NCI-H510A (cell line): Measurements from ENCODE around the gene TP53I13.

Experiments used
- DNase-seq: peaks from one replicate; lab custom pipeline; 2025; lab: John Stamatoyannopoulos, UW

The TP53I13 gene

DNA sequence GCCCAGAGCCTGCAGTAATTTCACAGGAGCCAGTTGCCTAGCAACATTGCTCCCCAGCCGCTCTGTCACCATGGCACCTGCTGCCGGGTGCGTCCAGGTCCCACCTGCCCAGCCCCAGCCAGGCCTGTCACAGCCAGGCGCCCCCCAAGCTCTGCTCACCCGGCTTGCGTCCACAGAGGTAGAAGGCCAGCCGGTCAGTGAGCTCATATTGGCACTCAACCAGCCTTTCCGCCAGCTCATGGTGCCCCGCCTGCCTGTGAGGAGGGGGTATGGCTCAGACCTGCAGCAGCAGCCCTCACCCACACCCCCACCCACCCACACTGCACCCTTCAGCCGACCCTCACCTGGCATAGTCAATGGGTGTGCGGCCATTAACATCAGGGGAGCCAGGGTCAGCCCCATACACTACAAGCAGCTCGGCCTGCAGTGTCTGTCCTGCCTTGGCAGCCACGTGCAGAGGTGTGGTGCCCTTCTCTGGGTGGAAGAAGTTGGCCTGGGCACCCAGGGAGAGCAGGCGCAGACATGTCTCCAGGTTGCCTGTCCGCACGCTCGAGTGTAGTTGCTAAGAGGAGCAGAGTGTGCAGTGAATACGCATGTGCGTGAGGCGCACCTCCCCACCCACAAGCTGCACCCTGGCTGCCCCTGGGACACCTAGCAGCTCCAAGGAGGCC lies 13.2 kb downstream of the TP53I13 start:
- DNase-seq, result no peak

DNA sequence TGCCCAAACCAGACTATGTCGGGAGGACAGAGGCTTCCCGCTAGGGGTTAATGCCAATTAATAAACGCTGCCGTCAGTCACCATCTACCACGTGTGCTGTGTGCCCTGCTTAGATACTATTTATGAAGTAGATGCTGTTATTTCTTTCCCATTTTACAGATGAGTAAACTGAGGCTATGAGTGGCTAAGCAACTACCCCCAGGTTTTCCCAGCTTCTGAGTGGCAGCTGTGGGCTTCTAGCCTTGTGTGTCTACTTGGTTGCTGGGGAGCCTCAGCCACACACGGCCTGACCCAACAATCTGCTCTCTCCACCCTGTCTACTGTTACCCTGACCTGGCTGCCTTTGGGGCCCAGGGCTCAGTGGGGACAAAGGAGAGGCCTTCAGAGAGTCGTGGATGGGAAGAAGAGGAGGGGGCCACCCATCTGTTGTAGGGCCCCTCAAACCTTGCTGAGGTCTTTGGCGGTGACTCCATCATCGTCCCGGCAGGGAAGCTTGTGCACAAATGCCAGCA lies 13.8 kb downstream of the TP53I13 start:
- no peak for DNase-seq

DNA sequence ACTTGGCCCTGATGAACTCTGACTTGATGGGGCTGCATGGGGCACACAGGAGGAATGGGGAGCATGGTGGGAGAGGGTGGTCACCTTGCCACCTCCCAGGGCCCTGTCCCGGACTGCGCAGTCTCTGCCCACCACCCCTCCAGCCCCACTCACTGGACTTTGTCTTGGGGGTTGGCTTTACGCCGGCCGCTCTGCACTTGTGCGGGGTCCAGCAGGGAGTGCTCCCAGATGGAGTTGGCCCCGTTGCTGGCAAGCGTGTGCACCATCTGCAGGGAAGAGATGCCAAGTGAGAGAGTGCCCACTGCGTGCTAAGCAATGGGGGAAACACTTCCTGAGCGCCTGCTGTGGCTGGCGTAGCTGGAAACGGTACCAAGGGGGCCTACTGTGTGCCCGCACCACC lies 14.3 kb downstream of the TP53I13 start:
- no peak for DNase-seq

DNA sequence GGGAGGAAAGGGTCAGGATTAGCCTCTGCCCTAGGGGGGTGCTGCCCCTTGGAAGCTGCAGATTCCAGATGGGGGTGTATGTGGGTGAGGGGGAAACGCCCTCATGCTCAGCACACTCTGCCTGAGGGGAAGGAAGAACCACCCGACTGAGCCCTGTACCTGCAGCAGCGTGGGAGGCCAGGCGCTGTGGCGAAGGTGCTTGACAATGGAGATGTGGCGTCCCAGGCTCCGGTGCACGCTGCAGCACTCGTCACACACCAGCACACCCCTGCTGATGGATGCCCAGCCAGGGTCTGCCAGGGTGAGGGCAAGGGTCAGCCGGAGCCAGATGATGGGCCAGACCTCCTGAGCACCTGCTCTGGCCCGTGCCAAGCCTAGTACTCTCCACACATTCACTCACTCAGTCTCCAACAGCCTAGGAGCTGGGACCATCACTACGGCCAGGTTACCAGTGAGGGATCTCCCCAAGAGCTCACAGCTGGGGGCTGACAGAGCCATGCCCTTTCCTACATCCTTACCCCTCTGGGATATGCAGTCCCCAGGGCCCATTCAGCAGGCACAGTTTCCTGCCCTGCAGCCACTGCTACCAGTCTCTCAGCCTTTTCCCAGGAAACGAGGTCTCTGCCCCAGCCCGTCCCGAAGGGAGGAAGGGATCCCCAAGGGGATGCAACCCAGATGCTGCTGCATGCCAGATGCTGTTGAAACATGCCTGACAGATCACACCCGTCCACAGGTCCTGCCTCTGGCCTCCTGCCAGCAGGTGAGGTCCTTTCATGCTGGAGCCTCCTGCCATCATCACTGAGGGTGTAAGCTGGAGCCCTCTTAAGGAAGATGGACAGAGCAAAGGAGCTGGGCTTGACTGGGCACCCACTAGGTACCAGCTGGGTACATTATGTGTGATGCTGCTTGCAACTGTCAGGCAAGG lies 15.1 kb downstream of the TP53I13 start:
- DNase-seq, result no peak

DNA sequence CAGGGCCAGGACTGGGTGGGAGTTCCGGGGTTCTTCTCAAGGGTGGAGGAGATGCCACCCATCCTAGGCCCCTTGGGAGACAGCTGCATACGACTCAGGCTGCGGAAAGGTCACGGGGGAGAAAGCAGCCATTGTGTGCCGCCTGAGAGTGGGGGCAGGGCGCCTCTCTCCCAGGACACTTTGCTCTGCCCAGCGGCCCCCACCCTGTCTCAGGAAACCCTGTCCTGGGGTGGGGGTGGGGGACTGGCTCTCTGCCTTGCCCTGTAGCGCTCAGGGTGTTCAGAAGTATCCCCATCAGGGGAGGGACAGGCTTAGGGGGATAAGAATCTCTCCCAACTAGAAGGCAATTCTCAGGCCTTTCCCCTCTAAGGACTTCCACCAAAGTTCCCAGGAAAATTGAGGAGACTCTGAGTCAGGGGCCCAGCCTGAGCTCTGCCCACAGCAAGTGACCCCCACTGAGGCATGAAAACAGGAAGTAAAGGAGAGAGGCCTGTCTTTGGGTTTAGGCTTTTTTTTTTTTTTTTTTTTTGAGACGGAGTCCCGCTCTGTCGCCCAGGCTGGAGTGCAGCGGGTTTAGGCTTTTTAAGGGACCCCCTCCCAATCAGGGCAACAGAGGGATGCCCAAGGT lies 16.1 kb downstream of the TP53I13 start:
- no peak for DNase-seq

DNA sequence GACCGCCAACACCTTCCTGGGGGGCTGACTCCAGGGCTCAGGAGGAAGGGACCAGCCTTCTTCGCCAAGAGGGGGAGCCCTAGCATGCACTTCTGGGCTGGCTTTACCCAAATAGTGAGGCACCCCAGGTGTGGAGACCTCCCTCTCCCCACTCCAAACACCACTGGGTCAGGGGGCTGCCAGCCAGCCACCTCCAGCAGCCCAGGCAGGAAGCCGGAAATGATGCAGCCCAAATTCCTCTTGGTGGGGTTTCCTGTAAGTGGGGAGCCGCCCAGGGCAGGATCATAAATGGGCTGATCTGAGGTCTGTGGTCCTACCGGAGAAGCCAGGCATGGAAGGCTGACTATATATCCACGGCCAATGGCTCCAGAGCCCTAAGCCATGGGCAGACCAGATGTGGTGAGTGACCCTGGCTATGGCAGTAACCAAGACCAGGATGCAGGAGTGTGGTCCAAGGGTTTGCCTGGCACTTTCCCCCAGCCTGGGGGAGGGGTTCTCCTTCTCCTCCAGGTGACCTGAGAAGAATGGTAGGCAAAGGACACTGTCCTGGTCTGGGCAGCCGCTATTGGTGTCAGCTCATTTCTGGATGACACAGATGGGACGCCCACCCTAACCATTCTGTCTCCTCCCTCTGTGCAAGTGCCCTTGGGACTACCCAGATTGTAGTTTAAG lies 16.7 kb downstream of the TP53I13 start:
- DNase-seq, result no peak

DNA sequence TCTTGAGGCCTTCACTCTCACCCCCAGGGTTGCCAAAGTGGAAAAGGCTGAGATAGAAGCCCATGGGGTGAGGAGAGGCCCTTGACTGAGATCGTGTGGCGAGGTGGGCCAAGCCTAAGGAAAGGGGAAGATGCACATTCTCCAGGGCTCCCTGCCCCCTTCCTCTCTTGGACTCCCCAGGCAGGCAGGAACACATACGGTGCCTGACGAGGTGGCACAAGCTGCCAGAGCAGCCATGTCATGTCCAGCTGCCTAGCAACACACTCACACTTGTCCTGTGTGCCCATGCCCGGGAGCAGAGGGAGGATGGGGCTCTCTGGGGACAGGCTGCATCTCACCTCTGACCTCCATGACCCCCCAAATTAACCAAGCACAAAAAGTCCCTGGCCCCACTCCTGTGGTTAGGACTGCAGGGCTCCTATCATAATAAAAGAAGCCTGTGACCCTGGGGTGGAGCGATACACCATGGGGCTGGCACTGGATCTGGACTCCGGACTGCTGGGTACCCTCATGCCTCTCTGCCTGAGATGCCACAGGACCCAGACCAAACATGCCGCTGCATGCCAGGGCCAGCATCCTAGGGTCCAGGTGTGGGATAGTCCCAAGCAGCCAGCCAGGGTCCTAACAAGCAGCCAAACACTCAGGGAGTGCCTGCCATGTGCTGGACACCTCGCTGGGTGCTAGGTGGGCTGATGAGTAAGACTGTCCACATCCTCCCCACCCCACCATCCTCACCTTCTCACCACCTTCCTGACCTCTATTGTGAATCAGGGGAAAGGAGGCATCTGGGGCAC lies 18.4 kb downstream of the TP53I13 start:
- DNase-seq, result no peak

DNA sequence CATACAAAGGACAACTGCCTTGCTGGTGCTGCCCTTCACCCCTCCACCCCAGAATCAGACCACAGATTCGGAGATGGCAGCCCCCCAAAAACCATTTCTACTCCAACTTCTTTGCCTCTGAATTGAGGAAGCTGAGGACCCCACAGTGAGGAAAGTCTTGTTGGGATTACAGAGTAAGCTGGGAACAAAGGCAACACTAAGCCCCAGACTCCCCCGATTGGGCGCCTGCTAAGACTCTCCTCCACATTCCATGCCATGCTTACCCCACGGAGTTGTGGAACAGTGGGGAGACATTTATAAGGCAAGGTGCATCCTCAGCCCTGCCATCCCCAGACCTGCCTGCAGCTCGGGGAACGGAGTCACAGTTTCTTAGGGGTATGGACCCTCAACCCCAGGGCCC lies 19.1 kb downstream of the TP53I13 start:
- DNase-seq, result no peak

DNA sequence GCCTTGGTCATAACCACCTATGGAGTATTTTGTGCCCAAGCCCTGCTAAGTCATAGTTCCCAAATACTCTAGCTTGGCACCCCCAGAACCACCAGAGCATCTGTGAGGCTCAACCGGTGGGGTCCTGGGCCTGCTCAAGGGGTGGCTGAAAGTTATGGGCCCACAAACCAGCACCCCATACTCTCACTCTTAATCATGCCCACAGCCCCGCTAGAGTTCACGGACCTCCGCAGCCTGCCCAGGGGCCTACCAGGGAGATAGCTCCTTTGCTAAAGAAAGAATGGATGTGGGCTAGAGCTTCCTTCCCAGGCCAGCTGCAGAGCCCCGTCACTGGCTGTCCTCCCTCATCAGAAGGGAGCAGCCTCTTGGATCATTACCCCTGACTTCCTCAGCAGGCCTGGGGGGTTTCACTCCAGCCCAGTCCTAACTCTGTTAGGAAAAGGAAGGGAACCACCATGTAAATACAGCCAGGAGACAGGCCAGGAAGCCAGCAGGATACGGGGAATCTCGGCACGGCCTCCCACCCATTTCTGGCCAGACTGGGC lies 19.6 kb downstream of the TP53I13 start:
- DNase-seq, result no peak

DNA sequence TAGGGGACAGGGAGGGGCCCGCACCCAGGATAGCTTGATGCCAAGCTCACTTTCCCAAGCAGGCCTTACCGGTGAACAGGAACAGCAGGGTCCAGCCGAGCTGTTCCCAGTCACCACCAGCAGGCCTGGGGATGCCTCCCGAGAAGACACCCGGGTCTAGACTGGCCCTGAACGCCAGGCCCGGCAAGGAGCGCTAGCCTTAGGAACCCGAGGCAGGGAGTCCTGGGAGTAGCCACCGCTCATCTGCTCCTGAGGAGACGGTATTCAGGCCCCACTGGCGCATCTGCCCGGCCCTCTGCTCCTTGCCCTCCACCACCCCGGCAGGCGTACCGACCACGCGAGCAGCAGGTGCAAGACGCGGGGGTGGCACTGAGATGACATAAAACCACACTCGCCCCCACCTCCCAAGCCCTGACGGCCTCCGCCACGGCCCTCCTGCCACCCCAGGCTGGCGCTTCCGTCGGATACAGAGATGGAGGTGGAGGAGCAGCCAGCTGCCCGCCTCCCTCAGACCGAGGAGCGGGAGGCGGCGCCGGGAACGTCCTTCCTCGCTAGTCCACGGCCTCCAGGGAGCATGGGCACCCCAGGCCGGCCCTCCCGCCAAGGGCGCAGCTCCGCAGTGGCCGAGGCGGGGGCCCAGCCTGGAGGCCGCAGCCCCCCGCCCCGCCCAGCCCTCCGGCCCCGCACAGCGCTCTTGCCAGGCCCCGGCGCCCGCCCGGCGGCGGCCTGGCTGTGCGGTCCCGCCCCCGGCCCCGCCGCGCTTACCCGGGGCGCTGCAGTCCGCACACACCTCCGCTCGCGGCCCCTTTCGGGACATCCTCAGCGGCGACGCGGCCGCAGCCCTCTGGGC lies 20.3 kb downstream of the TP53I13 start:
- DNase-seq, result no peak

DNA sequence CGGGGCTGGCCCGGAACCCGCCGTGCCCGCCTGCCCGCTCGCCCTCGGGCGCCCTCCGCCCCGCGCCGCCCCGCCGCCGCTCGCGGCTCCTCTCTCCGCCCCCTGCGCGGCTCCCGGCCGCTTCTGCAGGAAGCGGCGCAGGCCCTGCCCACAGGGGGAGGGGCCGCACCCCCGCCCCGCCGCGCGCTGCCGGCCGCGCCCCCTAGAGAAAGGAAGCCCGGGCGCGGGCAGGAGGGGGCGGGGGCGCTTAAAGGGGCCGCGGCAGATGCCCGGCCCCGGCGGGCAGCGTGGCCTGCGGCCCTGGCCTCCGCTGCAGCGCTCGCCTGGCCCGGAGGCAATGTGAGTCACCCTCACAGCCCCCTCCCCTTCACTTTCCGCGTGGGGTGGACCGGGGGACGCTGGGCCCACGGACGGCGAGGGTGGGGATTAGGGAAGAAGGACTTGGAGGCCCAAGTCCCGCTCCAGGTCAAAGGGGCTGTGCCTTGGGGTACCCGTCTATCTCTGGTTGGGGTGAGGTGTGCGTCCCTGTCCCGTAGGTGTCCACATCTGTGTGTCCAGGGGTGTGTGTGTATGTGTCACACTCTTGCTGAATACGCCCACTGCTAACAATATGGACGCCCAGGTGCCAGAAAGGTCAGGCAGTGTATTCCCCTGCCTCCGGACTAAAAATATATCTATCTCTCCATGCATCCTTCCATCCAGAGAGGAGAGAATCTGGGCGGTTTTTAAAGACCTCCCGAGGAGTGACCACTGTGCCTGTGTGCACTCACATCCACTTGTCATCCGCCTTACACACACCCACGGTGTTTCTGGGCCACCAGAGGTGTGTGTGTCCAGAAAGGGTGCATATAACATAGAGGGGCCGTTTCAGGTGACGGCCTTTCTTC lies 21.3 kb downstream of the TP53I13 start, which contains the start of gene GIT1:
GIT1 (minus strand) TSS at position 125 of the 887 bp plus-strand sequence. CDS start 270 bp downstream, outside the sequence.
- DNase-seq, result peak; percentile 88

DNA sequence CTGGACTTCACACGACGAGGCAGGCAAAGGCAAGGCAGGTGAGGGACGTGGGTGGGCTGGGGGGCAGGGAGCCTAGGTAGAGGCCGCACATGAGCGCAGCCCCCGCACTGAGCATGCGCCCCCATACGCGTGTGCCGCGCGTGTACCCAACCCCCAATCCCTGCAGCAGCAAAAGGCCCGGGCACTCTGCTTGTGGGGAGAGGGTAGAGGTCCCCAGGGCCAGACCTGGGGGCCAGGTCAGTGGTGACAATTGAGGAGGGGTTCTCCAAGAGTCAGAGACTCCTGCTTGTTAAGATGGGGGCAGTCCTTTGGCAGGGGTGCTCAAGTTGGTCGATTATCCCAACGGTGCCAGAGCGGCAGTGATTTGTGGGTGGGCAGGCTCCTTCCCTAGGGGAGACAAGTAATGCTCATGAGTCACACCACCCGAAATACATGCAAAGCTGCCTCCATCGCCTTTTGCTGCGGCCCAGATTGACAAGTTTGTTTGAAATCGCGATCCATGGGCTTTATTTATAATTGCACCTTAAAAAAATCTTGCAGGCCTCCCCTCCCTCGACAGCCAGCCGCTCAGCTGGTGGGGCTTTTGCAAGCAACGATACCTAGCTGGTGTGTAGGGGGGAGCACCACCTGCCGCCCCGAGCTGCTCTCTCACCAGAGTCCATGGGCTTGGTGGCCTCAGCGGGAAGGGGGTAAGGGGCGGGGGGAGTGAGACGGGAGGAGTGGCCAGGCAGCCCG lies 22.1 kb downstream of the TP53I13 start:
- peak; percentile 25 for DNase-seq

DNA sequence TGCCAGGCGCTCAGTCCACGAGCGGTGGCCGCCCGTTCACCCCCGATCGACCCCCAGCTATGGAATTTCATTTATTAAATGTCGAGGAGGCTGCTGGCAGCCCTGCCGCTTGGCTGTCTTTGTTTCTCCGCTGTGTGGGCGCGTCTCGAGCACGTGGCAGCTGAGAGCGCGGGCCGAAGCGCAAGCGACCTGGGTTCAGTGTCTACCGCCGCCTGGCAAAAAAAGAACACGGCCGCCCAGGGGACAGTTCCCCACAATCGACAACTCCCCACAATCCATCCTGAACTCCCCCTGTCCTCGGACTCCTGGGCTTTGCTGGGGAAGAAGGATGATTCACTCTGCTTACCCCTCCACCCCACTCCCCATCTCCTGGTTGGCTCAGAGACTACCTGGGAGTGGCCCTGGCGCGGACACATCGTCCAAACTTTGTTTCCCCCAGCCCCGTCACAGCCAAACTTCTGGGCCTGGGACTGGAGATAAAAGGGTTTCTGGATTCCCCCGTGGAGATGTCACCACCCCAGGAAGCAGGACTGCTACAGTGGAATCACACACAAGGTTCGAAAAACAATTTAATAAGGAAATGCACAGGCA lies 22.7 kb downstream of the TP53I13 start:
- DNase-seq, result peak; percentile 64

DNA sequence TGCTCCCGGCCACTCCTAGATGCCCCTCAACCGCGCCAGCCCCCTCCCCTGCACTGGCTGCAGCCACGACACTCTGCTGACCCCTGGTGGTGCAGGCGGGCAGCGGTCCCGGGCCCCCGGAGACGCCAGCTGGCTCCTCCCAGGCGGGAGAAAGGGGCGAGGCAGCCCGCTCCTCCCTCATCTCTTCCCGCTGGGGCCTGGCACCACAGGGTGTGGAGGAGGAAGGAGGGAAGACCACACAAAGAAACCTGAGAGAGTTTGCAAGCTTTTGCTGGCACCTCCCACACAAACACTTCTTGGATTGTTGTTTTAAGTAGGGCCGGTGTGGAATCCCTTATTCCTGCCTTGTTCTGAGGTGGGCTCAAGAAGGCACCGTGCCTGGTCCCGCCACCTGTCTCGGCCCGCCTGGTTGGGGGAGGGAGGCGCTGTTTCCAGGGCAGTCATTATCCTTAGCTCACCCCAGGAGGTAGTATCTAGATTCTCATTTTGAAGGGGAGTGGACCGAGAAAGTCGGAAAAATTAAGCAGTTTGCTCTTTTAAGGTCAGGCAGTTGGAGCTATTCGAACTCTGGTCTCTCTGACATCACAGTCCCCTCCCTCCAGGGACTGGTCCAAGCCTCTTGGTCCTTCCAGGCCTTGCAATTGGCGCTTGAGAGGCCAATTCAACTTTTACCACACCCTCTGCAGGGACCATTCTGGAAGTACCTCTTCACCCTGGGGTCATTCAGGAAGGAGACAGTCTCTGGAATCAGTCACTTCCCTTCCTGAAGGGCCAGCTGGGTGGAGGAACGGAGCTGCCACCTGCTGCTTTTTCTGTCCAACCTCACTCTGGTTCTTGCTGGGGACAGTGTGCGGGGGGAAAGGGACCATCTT lies 23.5 kb downstream of the TP53I13 start:
- DNase-seq, result peak; percentile 91

DNA sequence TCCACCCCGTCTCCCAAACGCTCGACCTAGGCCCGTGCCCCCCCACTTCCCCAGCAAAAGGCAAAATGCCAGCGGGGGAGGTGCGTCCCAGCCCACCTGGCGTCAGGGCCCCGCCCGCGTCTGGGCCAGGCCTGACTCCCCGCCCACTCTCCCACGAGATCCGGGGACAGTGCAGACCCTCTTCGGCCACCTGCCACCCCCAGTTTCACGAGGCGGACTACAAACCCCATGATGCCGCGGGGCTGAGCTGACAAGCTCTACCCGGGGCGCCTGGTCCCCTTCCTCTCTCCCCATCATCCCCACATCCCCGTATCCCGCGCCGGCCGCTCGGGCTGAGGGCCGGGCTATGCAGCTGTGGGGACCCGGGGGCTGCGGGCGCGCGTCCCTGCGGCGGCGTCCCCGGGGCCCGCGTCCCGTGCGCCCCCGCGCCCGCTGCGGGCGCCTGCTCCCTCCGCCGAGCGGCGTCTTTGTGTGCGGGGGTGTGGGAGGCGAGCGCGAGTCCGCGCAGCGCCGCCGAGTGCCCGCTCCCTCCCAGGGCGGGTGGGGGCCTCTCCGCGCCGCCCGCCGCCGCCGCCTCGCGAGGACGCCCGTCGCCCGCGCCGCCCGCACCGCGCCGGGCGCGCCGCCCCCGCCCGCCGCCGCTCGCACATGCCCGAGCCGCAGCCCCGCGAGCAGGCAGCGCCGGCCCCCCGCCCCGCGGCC lies 24.5 kb downstream of the TP53I13 start, which contains the start of gene ANKRD13B:
ANKRD13B (plus strand) TSS at position 283 of the 702 bp plus-strand sequence. CDS start 490 bp downstream, outside the sequence.
- DNase-seq, result peak; percentile 48
